ENCODE data around the gene FFAR3.

DNA sequence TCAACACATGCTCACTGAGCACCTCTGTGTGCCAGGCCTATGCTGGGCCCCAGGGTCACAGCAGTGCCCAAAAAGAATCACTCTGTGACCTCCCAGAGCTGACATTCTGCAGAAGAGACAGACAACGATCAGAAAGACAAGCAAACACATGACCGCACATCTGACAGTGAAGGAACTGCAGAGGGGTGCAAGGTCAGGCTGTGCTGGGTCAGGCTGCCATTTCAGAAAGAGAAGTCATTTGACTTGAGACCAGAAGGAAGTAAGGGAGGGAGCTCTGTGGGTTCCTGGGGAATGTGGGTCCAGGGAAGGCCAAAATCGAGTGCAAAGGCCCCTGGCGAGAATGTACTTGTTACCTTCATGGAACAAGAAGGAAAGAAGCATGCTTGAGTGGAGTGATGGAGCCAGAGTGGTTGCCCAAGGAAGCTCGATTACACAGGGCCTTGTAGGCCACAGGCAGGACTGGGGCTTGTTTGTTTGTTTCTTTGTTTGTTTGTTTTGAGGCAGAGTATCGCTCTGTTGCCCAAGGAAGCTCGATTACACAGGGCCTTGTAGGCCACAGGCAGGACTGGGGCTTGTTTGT lies 40.7 kb upstream of the FFAR3 start:
- TF ChIP-seq POLR2AphosphoS5 (IDR thresholded peaks at IDR 0.05) (no peak), POLR2A (IDR thresholded peaks at IDR 0.05) (no peak), EP300 (IDR thresholded peaks at IDR 0.05) (no peak)
- TF ChIP-seq, protein P1, sequence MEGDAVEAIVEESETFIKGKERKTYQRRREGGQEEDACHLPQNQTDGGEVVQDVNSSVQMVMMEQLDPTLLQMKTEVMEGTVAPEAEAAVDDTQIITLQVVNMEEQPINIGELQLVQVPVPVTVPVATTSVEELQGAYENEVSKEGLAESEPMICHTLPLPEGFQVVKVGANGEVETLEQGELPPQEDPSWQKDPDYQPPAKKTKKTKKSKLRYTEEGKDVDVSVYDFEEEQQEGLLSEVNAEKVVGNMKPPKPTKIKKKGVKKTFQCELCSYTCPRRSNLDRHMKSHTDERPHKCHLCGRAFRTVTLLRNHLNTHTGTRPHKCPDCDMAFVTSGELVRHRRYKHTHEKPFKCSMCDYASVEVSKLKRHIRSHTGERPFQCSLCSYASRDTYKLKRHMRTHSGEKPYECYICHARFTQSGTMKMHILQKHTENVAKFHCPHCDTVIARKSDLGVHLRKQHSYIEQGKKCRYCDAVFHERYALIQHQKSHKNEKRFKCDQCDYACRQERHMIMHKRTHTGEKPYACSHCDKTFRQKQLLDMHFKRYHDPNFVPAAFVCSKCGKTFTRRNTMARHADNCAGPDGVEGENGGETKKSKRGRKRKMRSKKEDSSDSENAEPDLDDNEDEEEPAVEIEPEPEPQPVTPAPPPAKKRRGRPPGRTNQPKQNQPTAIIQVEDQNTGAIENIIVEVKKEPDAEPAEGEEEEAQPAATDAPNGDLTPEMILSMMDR (IDR thresholded peaks at IDR 0.05), result no peak

Measured in suprapubic skin (tissue), 4 donors.